ENCODE measurements around the gene PTGIR.

Gene PTGIR

GRCh38 chr19:46605356-46605821 lies 19.5 kb downstream of the PTGIR start:
- H3K79me2 ChIP-seq (ENCODE audit: insufficient read depth, low read length) = peaks cover 73% of the 10 kb centered on the region
- no peaks in the 10 kb centered on the region for H3K9me2 ChIP-seq (replicated peaks; ENCODE audit: low read depth, low read length)
- H3F3A ChIP-seq (ENCODE audit: low read depth) = peaks cover 6% of the 10 kb centered on the region; the same call in 1 of the 2 replicates
- H3K4me1 ChIP-seq (ENCODE audit: insufficient read depth, low read length, poor library complexity, severe bottlenecking) = peaks cover 31% of the 10 kb centered on the region
- peaks cover 71% of the 10 kb centered on the region for H4K20me1 ChIP-seq (ENCODE audit: insufficient read depth, low read length, poor library complexity, severe bottlenecking)
- H3K4me3 ChIP-seq (ENCODE audit: low read length, poor library complexity, severe bottlenecking) = peak overlapping the region; percentile 100
- H3K4me2 ChIP-seq (ENCODE audit: low read depth, low read length, poor library complexity, severe bottlenecking) = peak overlapping the region; percentile 91
- peaks cover 6% of the 10 kb centered on the region for H3K27me3 ChIP-seq (ENCODE audit: insufficient read depth, low read length, poor library complexity, severe bottlenecking)
- peaks cover 50% of the 10 kb centered on the region; the same call in 1 of the 2 replicates for H3K36me3 ChIP-seq (ENCODE audit: insufficient read depth, low read length)
- H2AFZ ChIP-seq (ENCODE audit: low read length) = no peak overlapping the region
- no peaks in the 10 kb centered on the region for H3K9me3 ChIP-seq (ENCODE audit: insufficient read depth, low read depth, low read length)
- no peak for TF ChIP-seq EZH2phosphoT487 (IDR thresholded peaks at IDR 0.05; ENCODE audit: borderline replicate concordance)
- no peak for TF ChIP-seq CTCF (conservative IDR thresholded peaks at IDR 0.05; ENCODE audit: low read length)
- peak overlapping the region; percentile 100 for H3K9ac ChIP-seq (ENCODE audit: low read depth, low read length, poor library complexity, severe bottlenecking)

GRCh38 chr19:46604781-46605355 lies 20.0 kb downstream of the PTGIR start:
- peaks cover 47% of the 10 kb centered on the region; the same call in 1 of the 2 replicates for H3K36me3 ChIP-seq (ENCODE audit: insufficient read depth, low read length)
- peaks cover 35% of the 10 kb centered on the region for H3K4me1 ChIP-seq (ENCODE audit: insufficient read depth, low read length, poor library complexity, severe bottlenecking)
- H3K79me2 ChIP-seq (ENCODE audit: insufficient read depth, low read length) = peaks cover 73% of the 10 kb centered on the region
- H3K4me3 ChIP-seq (ENCODE audit: low read length, poor library complexity, severe bottlenecking) = peak overlapping the region; percentile 100
- no peak for TF ChIP-seq EZH2phosphoT487 (IDR thresholded peaks at IDR 0.05; ENCODE audit: borderline replicate concordance)
- TF ChIP-seq CTCF (conservative IDR thresholded peaks at IDR 0.05; ENCODE audit: low read length) = peak; percentile 24
- no peaks in the 10 kb centered on the region for H3K9me3 ChIP-seq (ENCODE audit: insufficient read depth, low read depth, low read length)
- H2AFZ ChIP-seq (ENCODE audit: low read length) = no peak overlapping the region
- H4K20me1 ChIP-seq (ENCODE audit: insufficient read depth, low read length, poor library complexity, severe bottlenecking) = peaks cover 71% of the 10 kb centered on the region
- H3K27me3 ChIP-seq (ENCODE audit: insufficient read depth, low read length, poor library complexity, severe bottlenecking) = peaks cover 6% of the 10 kb centered on the region
- H3F3A ChIP-seq (ENCODE audit: low read depth) = peaks cover 6% of the 10 kb centered on the region; the same call in 1 of the 2 replicates
- H3K9ac ChIP-seq (ENCODE audit: low read depth, low read length, poor library complexity, severe bottlenecking) = peak overlapping the region; percentile 100
- H3K9me2 ChIP-seq (replicated peaks; ENCODE audit: low read depth, low read length) = no peaks in the 10 kb centered on the region
- H3K4me2 ChIP-seq (ENCODE audit: low read depth, low read length, poor library complexity, severe bottlenecking) = peak overlapping the region; percentile 91

- Histone ChIP-seq H3K27me3 (ENCODE audit: insufficient read depth, low read length, poor library complexity, severe bottlenecking) (peaks cover 6% of the 10 kb centered on the region), H3K79me2 (ENCODE audit: insufficient read depth, low read length) (peaks cover 73% of the 10 kb centered on the region), H3K4me3 (ENCODE audit: low read length, poor library complexity, severe bottlenecking) (peak overlapping the region; percentile 100), H3K9ac (ENCODE audit: low read depth, low read length, poor library complexity, severe bottlenecking) (peak overlapping the region; percentile 100), H3K4me1 (ENCODE audit: insufficient read depth, low read length, poor library complexity, severe bottlenecking) (peaks cover 35% of the 10 kb centered on the region), H4K20me1 (ENCODE audit: insufficient read depth, low read length, poor library complexity, severe bottlenecking) (peaks cover 70% of the 10 kb centered on the region), H2AFZ (ENCODE audit: low read length) (no peak overlapping the region), H3K36me3 (ENCODE audit: insufficient read depth, low read length) (peaks cover 37% of the 10 kb centered on the region; the same call in 1 of the 2 replicates), H3K4me2 (ENCODE audit: low read depth, low read length, poor library complexity, severe bottlenecking) (peak overlapping the region; percentile 91), H3F3A (ENCODE audit: low read depth) (no peaks in the 10 kb centered on the region), H3K9me3 (ENCODE audit: insufficient read depth, low read depth, low read length) (no peaks in the 10 kb centered on the region), H3K9me2 (replicated peaks; ENCODE audit: low read depth, low read length) (no peaks in the 10 kb centered on the region)
- TF ChIP-seq CTCF (conservative IDR thresholded peaks at IDR 0.05; ENCODE audit: low read length) (no peak), EZH2phosphoT487 (IDR thresholded peaks at IDR 0.05; ENCODE audit: borderline replicate concordance) (no peak)
These were observed 21.1 kb downstream of the PTGIR start for GRCh38 chr19:46603752-46604231.
